OCI-LY3 (cell line): ENCODE results near the gene PRR30.
A peak's percentile ranks its signal among the peaks of the same experiment; 100 is the strongest.

ENCODE experiments used
- H2AFZ ChIP-seq: fragments of 200-600, 300-600 bp; shearing (Covaris generic); 2 replicates; pipeline ENCODE4 v1.6.0; 2014; ENCODE audit warnings: antibody characterized with exemption, low read depth, low read length
- H3K27ac ChIP-seq: fragments of 200-600, 300-600 bp; sonication (generic); 2 replicates; pipeline ENCODE4 v1.5.1; 2014; ENCODE audit warnings: mild to moderate bottlenecking, low read length, moderate library complexity, mixed read lengths
- H3K27me3 ChIP-seq: fragments of 200-600, 300-600 bp; sonication (generic); 2 replicates; pipeline ENCODE4 v1.6.1; 2014; ENCODE audit warnings: low read depth, low read length, mixed read lengths
- H3K36me3 ChIP-seq: fragments of 200-600, 300-600 bp; sonication (generic); replicated peaks from 2 replicates; pipeline ENCODE3; 2014; ENCODE audit warnings: low read depth, low read length, mixed read lengths
- H3K4me1 ChIP-seq: fragments of 300-600, 200-600 bp; sonication (generic); 2 replicates; pipeline ENCODE4 v1.6.1; 2014; ENCODE audit warnings: low read length, mixed read lengths
- H3K4me2 ChIP-seq: fragments of 200-600, 300-600 bp; sonication (generic); 2 replicates; pipeline ENCODE4 v1.6.1; 2014; ENCODE audit warnings: low read length, mixed read lengths
- H3K4me3 ChIP-seq: fragments of 300-600, 200-600 bp; sonication (generic); 2 replicates; pipeline ENCODE4 v1.5.1; 2014; ENCODE audit warnings: antibody characterized with exemption, mild to moderate bottlenecking, low read length, moderate library complexity
- H3K79me2 ChIP-seq: fragments of 300-600, 200-600 bp; shearing (Covaris generic); 2 replicates; pipeline ENCODE4 v1.6.1; 2014; ENCODE audit warnings: mild to moderate bottlenecking, low read length, mixed read lengths
- H3K9ac ChIP-seq: fragments of 300-600, 200-600 bp; shearing (Covaris generic); 2 replicates; pipeline ENCODE4 v1.6.0; 2014; ENCODE audit warnings: mild to moderate bottlenecking, low read length, moderate library complexity
- H3K9me3 ChIP-seq: fragments of 200-600, 300-600 bp; shearing (Covaris generic); 2 replicates; pipeline ENCODE4 v1.6.1; 2014; ENCODE audit warnings: low read length, mixed read lengths; ENCODE audit not compliant: insufficient read depth
- H4K20me1 ChIP-seq: fragments of 200-600, 300-600 bp; sonication (generic); 2 replicates; pipeline ENCODE4 v1.6.1; 2016; ENCODE audit warnings: low read length, mixed read lengths; ENCODE audit not compliant: insufficient read depth
- EZH2phosphoT487 ChIP-seq: fragments of 200-600 bp; shearing (Covaris generic); IDR thresholded peaks from 2 replicates; pipeline ENCODE4 v1.6.1; 2018; ENCODE audit warnings: antibody characterized with exemption, mixed run types, low read depth
- TF ChIP-seq, protein P1 (sequence below): fragments of 200-600, 300-600 bp; sonication (generic); IDR thresholded peaks from 2 replicates; pipeline ENCODE4 v1.5.1; 2014; ENCODE audit warnings: antibody characterized with exemption, low read length, low read depth

Gene PRR30

DNA sequence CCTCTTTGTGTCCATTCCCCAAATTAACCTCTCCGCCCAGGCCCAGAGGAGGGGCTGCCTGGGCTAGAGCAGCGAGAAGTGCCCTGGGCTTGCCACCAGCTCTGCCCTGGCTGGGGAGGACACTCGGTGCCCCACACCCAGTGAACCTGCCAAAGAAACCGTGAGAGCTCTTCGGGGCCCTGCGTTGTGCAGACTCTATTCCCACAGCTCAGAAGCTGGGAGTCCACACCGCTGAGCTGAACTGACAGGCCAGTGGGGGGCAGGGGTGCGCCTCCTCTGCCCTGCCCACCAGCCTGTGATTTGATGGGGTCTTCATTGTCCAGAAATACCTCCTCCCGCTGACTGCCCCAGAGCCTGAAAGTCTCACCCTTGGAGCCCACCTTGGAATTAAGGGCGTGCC, 39.2 kb downstream of the PRR30 start:
- TF ChIP-seq, protein P1, sequence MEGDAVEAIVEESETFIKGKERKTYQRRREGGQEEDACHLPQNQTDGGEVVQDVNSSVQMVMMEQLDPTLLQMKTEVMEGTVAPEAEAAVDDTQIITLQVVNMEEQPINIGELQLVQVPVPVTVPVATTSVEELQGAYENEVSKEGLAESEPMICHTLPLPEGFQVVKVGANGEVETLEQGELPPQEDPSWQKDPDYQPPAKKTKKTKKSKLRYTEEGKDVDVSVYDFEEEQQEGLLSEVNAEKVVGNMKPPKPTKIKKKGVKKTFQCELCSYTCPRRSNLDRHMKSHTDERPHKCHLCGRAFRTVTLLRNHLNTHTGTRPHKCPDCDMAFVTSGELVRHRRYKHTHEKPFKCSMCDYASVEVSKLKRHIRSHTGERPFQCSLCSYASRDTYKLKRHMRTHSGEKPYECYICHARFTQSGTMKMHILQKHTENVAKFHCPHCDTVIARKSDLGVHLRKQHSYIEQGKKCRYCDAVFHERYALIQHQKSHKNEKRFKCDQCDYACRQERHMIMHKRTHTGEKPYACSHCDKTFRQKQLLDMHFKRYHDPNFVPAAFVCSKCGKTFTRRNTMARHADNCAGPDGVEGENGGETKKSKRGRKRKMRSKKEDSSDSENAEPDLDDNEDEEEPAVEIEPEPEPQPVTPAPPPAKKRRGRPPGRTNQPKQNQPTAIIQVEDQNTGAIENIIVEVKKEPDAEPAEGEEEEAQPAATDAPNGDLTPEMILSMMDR = no peak
- no peak for TF ChIP-seq EZH2phosphoT487
- Histone ChIP-seq H3K4me1 (peaks cover 8% of the 10 kb centered on the region; the same call in 1 of the 2 replicates), H3K9ac (no peak overlapping the region), H3K4me2 (no peak overlapping the region), H3K36me3 (no peaks in the 10 kb centered on the region), H3K27ac (no peak overlapping the region), H4K20me1 (no peaks in the 10 kb centered on the region), H3K4me3 (no peak overlapping the region), H3K79me2 (no peaks in the 10 kb centered on the region), H2AFZ (no peak overlapping the region), H3K9me3 (no peaks in the 10 kb centered on the region), H3K27me3 (no peaks in the 10 kb centered on the region)

DNA sequence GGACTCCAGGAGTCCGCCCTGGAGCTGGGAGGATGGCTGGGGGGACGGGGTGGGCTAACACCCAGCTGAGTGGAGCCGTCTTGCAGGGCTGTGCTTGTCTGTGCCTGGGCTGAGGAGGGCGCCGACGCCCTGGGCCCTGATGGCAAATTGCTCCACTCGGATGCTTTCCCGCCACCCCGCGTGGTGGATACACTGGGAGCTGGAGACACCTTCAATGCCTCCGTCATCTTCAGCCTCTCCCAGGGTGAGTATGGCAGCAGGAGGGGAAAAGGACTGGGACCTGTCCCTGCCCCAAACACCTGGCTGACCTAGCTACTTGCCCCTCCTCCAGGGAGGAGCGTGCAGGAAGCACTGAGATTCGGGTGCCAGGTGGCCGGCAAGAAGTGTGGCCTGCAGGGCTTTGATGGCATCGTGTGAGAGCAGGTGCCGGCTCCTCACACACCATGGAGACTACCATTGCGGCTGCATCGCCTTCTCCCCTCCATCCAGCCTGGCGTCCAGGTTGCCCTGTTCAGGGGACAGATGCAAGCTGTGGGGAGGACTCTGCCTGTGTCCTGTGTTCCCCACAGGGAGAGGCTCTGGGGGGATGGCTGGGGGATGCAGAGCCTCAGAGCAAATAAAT, 39.8 kb downstream of the PRR30 start:
- H3K9ac ChIP-seq = no peak overlapping the region
- TF ChIP-seq, protein P1 = no peak
- no peak for TF ChIP-seq EZH2phosphoT487
- no peaks in the 10 kb centered on the region for H3K9me3 ChIP-seq
- H3K4me1 ChIP-seq = peaks cover 8% of the 10 kb centered on the region; the same call in 1 of the 2 replicates
- no peak overlapping the region for H3K27ac ChIP-seq
- no peak overlapping the region for H3K4me2 ChIP-seq
- H3K36me3 ChIP-seq = no peaks in the 10 kb centered on the region
- H3K4me3 ChIP-seq = no peak overlapping the region
- no peaks in the 10 kb centered on the region for H4K20me1 ChIP-seq
- no peaks in the 10 kb centered on the region for H3K79me2 ChIP-seq
- no peaks in the 10 kb centered on the region for H3K27me3 ChIP-seq
- H2AFZ ChIP-seq = no peak overlapping the region

DNA sequence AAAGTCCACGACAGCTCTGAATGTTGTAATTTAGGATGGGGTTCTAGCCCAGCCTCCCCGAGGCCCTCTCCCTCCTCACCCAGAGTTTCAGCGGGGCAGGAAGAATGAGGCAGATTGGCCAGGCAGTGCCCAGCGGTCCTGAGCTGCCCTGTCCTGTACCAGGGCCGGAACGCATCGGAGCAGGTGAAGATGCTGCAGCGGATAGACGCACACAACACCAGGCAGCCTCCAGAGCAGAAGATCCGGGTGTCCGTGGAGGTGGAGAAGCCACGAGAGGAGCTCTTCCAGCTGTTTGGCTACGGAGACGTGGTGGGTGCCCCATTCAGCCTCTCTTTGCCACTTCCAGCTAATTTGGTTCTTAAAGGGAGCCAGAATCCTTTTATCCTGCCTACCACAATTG, 41.9 kb downstream of the PRR30 start:
- Histone ChIP-seq H4K20me1 (no peaks in the 10 kb centered on the region), H3K36me3 (no peaks in the 10 kb centered on the region), H3K27me3 (no peaks in the 10 kb centered on the region), H3K4me1 (peaks cover 8% of the 10 kb centered on the region; the same call in 1 of the 2 replicates), H3K4me2 (no peak overlapping the region), H3K9ac (no peak overlapping the region), H3K9me3 (no peaks in the 10 kb centered on the region), H3K27ac (no peak overlapping the region), H3K79me2 (no peaks in the 10 kb centered on the region), H2AFZ (no peak overlapping the region), H3K4me3 (no peak overlapping the region)
- TF ChIP-seq EZH2phosphoT487 = no peak
- TF ChIP-seq, protein P1 = no peak

DNA sequence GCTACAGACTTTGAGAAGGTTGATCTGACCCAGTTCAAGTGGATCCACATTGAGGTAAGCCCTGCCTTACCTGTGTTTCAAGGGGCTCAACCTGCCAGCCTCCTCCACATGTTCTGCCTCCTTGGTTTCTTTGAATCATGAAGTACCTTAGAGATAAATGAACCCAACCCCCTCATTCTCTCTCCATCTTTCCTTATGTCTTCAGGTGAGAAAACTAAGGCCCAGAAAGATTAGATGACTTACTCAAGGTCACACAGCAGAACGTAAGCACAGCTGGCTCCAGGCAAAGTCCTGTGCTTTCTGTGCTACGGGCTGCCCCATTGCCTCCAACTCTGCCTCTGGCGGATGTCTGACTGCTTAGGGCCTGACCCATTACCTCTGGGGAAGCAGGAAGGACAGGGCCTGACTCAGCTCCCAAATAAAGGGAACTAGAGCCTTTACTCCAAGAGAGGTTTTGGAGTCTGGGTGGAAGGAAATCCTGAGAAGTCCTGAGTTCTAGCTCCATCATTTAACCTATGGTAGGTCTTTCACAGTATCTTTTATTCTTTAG, 42.4 kb downstream of the PRR30 start:
- H3K4me2 ChIP-seq = peak overlapping the region; percentile 96
- H2AFZ ChIP-seq = no peak overlapping the region; the same call in 1 of the 2 replicates
- no peak overlapping the region for H3K4me3 ChIP-seq
- peaks cover 8% of the 10 kb centered on the region; the same call in 1 of the 2 replicates for H3K4me1 ChIP-seq
- H3K9ac ChIP-seq = no peak overlapping the region
- no peaks in the 10 kb centered on the region for H3K27me3 ChIP-seq
- TF ChIP-seq, protein P1 = no peak
- no peaks in the 10 kb centered on the region for H3K9me3 ChIP-seq
- no peaks in the 10 kb centered on the region for H3K36me3 ChIP-seq
- no peaks in the 10 kb centered on the region for H4K20me1 ChIP-seq
- no peak overlapping the region for H3K27ac ChIP-seq
- H3K79me2 ChIP-seq = no peaks in the 10 kb centered on the region
